HG02852 (cell line): ENCODE measurements around the gene TXNRD2.
"Not testable (repeated sequence)": the region's sequence is repeated elsewhere in the genome, so short reads cannot be mapped to it uniquely, and the experiment has no call there.

Experiments used
- ATAC-seq: cut with Tn5 transposase; IDR thresholded peaks from one replicate; pipeline ENCODE4 v1.9.1; 2021; ENCODE audit warnings: mild to moderate bottlenecking, moderate library complexity; ENCODE audit not compliant: unreplicated experiment

The TXNRD2 gene

GRCh38 chr22:19892257-19892879 is 49.2 kb downstream of the TXNRD2 start:
- no peak for ATAC-seq

GRCh38 chr22:19891317-19892256 is 50.0 kb downstream of the TXNRD2 start:
- peak; percentile 70 for ATAC-seq

- ATAC-seq: no peak
These were observed 50.9 kb downstream of the TXNRD2 start for GRCh38 chr22:19890502-19891316.

GRCh38 chr22:19889951-19890350 is 51.7 kb downstream of the TXNRD2 start:
- no peak for ATAC-seq

GRCh38 chr22:19888131-19888746 is 53.4 kb downstream of the TXNRD2 start:
- no peak for ATAC-seq

- ATAC-seq: no peak
These were observed 54.2 kb downstream of the TXNRD2 start for GRCh38 chr22:19887256-19887985.

- no peak for ATAC-seq
These were observed 54.9 kb downstream of the TXNRD2 start for GRCh38 chr22:19886605-19887255.

GRCh38 chr22:19885841-19886592 is 55.6 kb downstream of the TXNRD2 start:
- ATAC-seq: no peak

- no peak for ATAC-seq
These were observed 56.5 kb downstream of the TXNRD2 start for GRCh38 chr22:19884954-19885751.

- no peak for ATAC-seq
These were observed 57.3 kb downstream of the TXNRD2 start for GRCh38 chr22:19884161-19884953.

GRCh38 chr22:19883446-19883845 is 58.2 kb downstream of the TXNRD2 start:
- ATAC-seq: not testable (repeated sequence)

- no peak for ATAC-seq
These were observed 58.9 kb downstream of the TXNRD2 start for GRCh38 chr22:19882446-19883381.

GRCh38 chr22:19880786-19881569 is 60.6 kb downstream of the TXNRD2 start:
- ATAC-seq: no peak

GRCh38 chr22:19879992-19880785 is 61.4 kb downstream of the TXNRD2 start:
- ATAC-seq: no peak

- ATAC-seq: no peak
These were observed 62.0 kb downstream of the TXNRD2 start for GRCh38 chr22:19879643-19879991.
